ENCODE measurements around the gene AVPR1B. TPM values are rescaled to one million over a fixed set of nuclear protein-coding genes. Genes with fewer than 3 reads are reported as not detected.

The AVPR1B gene
- total and polyA plus RNA-seq, 2 donors from 2014 or later: 0.69 TPM; not detected in 1

DNA sequence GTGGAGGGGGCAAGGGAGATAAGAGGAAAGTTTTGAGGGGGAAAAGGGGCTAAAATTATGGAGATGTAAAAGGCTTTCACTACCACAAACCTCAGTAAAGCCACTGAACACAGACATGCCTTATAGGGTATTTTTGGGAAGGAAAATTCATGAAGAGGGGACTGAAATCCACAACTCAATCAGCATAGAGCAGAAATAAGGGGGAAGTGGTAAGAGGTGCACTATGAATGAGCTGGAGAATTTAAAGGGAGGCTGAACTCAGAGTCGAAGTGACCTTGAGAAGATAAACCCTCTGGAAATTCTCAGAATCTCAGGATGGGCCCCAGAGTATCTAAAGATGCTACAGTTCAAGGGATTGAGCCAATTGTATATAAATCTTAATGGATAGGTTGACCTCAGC is 48.9 kb downstream of the AVPR1B start:
- Histone ChIP-seq H3K27ac (ENCODE audit: low read depth in 2 of 2, low read length in 2 of 2) (no peak overlapping the region), H3K36me3 (ENCODE audit: control insufficient read depth in 2 of 3, insufficient read depth in 3 of 3, low read length in 3 of 3) (no peaks in the 10 kb centered on the region), H3K9me3 (ENCODE audit: control insufficient read depth in 2 of 3, insufficient read depth in 1 of 3, low read length in 3 of 3) (no peaks in the 10 kb centered on the region), H3K4me1 (ENCODE audit: control insufficient read depth in 2 of 3, insufficient read depth in 2 of 3, low read depth in 1 of 3, low read length in 3 of 3) (no peaks in the 10 kb centered on the region), H3K9ac (ENCODE audit: low read length in 3 of 3) (no peak overlapping the region), H3K4me3 (ENCODE audit: low read length in 3 of 3) (no peak overlapping the region), H3K27me3 (ENCODE audit: control insufficient read depth, insufficient read depth, low read length) (no peaks in the 10 kb centered on the region)
- no peak for DNase-seq
- no peak for FAIRE-seq
- intact Hi-C loops (cut with DNase I): no loop called here
- TF ChIP-seq, protein P1, sequence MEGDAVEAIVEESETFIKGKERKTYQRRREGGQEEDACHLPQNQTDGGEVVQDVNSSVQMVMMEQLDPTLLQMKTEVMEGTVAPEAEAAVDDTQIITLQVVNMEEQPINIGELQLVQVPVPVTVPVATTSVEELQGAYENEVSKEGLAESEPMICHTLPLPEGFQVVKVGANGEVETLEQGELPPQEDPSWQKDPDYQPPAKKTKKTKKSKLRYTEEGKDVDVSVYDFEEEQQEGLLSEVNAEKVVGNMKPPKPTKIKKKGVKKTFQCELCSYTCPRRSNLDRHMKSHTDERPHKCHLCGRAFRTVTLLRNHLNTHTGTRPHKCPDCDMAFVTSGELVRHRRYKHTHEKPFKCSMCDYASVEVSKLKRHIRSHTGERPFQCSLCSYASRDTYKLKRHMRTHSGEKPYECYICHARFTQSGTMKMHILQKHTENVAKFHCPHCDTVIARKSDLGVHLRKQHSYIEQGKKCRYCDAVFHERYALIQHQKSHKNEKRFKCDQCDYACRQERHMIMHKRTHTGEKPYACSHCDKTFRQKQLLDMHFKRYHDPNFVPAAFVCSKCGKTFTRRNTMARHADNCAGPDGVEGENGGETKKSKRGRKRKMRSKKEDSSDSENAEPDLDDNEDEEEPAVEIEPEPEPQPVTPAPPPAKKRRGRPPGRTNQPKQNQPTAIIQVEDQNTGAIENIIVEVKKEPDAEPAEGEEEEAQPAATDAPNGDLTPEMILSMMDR (IDR thresholded peaks at IDR 0.05; ENCODE audit: borderline replicate concordance, extremely low read depth, insufficient read depth): no peak

DNA sequence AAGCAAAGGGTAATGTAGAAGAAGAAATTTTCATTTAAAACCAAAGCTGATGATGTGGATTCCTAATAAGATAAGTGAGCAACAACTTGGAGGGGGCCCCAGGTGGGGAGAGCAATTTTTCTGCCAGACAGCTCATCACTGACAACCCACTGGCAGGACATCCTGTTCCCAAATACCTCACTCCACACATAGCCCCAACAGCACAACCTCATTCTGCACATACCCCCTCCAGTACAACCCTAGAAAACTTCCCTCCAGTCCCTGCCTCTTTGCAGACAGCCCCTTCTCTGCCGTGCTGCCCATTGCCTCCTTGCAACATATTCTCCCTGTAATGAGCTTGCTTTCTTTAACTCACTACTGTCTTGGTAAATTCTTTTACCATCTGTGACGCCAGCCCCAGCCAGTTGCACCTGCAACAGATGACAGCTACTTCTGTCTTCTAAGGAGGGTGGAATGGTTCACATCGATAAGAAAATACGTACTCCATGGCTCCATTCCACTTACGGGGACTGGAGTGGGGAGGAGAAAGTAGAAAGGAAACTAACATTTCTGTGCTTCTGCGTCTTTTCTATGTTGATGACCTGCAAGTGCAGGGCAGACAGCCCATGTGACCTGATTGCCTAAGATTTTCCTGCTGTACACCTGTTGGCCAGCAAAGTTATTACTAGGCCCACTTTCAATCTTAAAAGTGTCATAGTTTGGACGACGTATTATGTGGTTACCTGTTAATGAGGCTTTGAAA is 49.5 kb downstream of the AVPR1B start:
- Histone ChIP-seq H3K9ac (ENCODE audit: low read length in 3 of 3) (no peak overlapping the region), H3K27me3 (ENCODE audit: control insufficient read depth, insufficient read depth, low read length) (no peaks in the 10 kb centered on the region), H3K27ac (ENCODE audit: low read depth in 2 of 2, low read length in 2 of 2) (no peak overlapping the region), H3K4me1 (ENCODE audit: control insufficient read depth in 2 of 3, insufficient read depth in 2 of 3, low read depth in 1 of 3, low read length in 3 of 3) (no peaks in the 10 kb centered on the region), H3K4me3 (ENCODE audit: low read length in 3 of 3) (no peak overlapping the region), H3K36me3 (ENCODE audit: control insufficient read depth in 2 of 3, insufficient read depth in 3 of 3, low read length in 3 of 3) (no peaks in the 10 kb centered on the region), H3K9me3 (ENCODE audit: control insufficient read depth in 2 of 3, insufficient read depth in 1 of 3, low read length in 3 of 3) (no peaks in the 10 kb centered on the region)
- FAIRE-seq (no peak), DNase-seq (no peak)
- intact Hi-C loops (cut with DNase I): no loop called here
- TF ChIP-seq, protein P1 (IDR thresholded peaks at IDR 0.05; ENCODE audit: borderline replicate concordance, extremely low read depth, insufficient read depth): no peak

DNA sequence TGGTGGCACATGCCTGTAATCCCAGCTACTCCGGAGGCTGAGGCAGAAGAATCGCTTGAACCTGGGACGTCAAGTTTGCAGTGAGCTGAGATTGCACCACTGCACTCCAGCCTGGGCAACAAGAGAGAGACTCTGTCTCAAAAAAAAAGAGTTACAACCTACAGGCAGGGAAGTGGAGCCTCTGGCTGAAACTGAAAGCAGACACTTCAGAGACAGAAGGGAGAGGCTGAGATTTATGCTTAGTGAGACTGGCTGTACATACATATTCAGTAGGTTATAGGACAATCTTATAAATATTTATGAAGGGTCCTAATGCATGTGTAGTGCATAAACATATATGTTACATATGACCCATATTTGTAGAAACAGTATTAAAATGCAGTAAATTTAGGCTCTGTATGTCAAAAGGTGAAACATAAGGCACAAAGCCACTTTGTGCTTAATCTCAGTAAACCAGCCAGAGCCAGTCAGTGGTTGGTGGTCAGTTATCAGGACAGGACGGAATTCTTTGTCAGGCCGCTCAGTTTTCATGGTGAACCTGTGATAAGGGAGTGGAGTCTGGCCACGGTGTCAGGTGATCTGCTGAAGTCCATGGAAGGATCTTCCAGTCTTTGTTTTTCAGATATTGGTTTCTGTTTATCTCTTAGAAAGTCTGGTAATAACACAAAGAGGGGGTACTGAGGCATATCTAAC is 50.6 kb downstream of the AVPR1B start:
- H3K9me3 ChIP-seq (ENCODE audit: control insufficient read depth in 2 of 3, insufficient read depth in 1 of 3, low read length in 3 of 3): no peaks in the 10 kb centered on the region

More for the DNA sequence above, 50.6 kb downstream of the AVPR1B start:
- intact Hi-C loops (cut with DNase I): no loop called here
- FAIRE-seq: no peak
- TF ChIP-seq, protein P1 (IDR thresholded peaks at IDR 0.05; ENCODE audit: borderline replicate concordance, extremely low read depth, insufficient read depth): no peak
- no peak overlapping the region for H3K4me3 ChIP-seq (ENCODE audit: low read length in 3 of 3)
- no peaks in the 10 kb centered on the region for H3K36me3 ChIP-seq (ENCODE audit: control insufficient read depth in 2 of 3, insufficient read depth in 3 of 3, low read length in 3 of 3)
- no peaks in the 10 kb centered on the region for H3K27me3 ChIP-seq (ENCODE audit: control insufficient read depth, insufficient read depth, low read length)
- DNase-seq: peak in 2 of 5 donors; percentile 25 to 31
- H3K4me1 ChIP-seq (ENCODE audit: control insufficient read depth in 2 of 3, insufficient read depth in 2 of 3, low read depth in 1 of 3, low read length in 3 of 3): no peaks in the 10 kb centered on the region
- no peak overlapping the region for H3K27ac ChIP-seq (ENCODE audit: low read depth in 2 of 2, low read length in 2 of 2)
- H3K9ac ChIP-seq (ENCODE audit: low read length in 3 of 3): no peak overlapping the region

Measured in kidney (tissue), 14 donors.